Retinal pigment epithelial cell (primary cell): ENCODE data around the gene S1PR3.

Experiments
- DNase-seq: peaks from one replicate; pipeline ENCODE4 v3.0.0-alpha.2; 2010; ENCODE audit warnings: low read depth
- H3K4me3 ChIP-seq: 2 replicates; pipeline ENCODE4 v1.5.1; 2011; ENCODE audit warnings: mild to moderate bottlenecking, low read length, control low read depth, moderate library complexity
- TF ChIP-seq, protein P1 (sequence below): conservative IDR thresholded peaks from 2 replicates; pipeline ENCODE4 v1.5.1; 2011; ENCODE audit warnings: low read depth, low read length, control low read depth, inconsistent platforms

Gene S1PR3

GRCh38 chr9:89025553-89025952, 34.3 kb downstream of the S1PR3 start:
- no peak overlapping the region for H3K4me3 ChIP-seq
- DNase-seq, result no peak
- TF ChIP-seq, protein P1, sequence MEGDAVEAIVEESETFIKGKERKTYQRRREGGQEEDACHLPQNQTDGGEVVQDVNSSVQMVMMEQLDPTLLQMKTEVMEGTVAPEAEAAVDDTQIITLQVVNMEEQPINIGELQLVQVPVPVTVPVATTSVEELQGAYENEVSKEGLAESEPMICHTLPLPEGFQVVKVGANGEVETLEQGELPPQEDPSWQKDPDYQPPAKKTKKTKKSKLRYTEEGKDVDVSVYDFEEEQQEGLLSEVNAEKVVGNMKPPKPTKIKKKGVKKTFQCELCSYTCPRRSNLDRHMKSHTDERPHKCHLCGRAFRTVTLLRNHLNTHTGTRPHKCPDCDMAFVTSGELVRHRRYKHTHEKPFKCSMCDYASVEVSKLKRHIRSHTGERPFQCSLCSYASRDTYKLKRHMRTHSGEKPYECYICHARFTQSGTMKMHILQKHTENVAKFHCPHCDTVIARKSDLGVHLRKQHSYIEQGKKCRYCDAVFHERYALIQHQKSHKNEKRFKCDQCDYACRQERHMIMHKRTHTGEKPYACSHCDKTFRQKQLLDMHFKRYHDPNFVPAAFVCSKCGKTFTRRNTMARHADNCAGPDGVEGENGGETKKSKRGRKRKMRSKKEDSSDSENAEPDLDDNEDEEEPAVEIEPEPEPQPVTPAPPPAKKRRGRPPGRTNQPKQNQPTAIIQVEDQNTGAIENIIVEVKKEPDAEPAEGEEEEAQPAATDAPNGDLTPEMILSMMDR, result no peak

DNA sequence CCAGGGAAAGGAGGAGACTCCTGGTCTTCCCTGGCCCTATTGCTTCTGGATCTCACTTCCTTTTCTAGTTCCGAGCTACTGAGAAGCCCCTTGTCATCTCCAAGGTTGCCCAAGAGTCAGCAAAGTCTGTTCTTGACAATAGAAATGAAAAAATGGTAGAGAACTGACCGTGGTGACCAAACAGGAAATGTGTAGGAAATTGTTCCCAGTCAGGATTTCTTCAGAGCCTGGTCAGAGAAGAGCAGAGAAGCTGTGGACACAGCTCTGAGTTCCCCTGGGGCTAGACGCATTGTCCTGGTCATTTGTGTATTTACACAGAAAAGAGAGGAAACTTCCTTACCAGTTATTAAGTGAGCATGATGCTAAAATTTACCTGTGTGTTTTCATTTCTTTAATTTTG, 35.6 kb downstream of the S1PR3 start:
- TF ChIP-seq, protein P1, result no peak
- H3K4me3 ChIP-seq, result no peak overlapping the region
- no peak for DNase-seq

DNA sequence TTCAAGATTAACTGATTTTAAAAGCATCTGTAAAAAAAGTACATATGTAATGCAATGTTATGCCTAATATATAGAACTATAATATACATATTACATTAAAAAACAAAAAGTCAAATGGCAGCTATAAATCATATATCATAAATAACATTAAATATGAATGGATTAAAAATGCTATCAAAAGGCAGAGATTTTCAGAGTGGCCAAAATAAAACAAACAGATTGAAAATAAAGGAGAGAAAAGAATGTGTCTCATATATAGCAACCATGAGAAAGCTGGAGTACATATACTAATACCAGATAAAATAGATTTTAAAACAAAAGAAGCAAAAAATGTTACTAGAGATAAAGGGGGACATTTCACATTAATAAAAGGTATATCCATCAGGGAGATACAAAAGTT, 38.5 kb downstream of the S1PR3 start:
- H3K4me3 ChIP-seq, result no peak overlapping the region
- TF ChIP-seq, protein P1, result no peak
- no peak for DNase-seq

GRCh38 chr9:89032173-89032572, 40.9 kb downstream of the S1PR3 start:
- no peak for DNase-seq
- TF ChIP-seq, protein P1, result no peak
- no peak overlapping the region for H3K4me3 ChIP-seq

DNA sequence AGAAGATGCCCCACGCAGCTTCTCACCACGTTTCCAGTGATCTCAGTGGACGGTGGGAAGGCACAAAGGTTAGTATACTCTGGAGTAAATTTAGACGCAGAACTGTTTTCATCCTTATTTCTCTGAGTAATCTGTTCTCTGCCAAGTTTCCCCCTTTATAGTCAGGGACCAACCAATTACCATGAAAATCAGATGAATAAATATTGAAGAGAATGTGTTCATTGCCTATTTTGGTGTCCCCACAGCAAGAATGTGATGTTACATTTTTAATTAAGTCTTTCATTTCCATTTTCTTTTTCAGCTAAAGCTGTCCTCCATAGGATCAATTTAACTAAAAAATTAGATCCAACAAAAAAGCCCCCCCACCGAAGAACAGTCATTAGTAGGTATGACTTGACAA, 41.4 kb downstream of the S1PR3 start:
- TF ChIP-seq, protein P1, result no peak
- DNase-seq, result no peak

GRCh38 chr9:89036383-89036782, 45.1 kb downstream of the S1PR3 start:
- TF ChIP-seq, protein P1, result no peak
- H3K4me3 ChIP-seq, result no peak overlapping the region
- DNase-seq, result no peak

More for the DNA sequence above, 41.4 kb downstream of the S1PR3 start:
- H3K4me3 ChIP-seq, result no peak overlapping the region

DNA sequence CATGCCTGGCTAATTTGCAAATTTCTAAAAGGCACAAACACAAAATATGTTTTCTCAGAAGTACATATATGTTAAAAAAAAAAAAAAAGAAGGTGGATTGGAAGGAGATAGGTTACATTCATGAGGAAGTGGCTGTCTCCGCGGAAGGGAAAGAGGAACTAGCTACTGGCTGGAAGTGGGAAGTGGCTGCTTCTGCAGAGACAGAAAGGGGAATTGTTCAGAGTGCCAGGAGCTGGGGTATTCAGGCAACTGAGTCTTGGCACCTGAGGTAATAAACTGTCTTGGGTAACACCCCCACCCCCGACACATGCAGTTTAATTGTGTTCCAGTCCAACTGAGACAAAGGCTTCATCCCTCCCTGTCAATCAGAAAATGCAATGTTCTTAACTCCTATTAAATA, 45.6 kb downstream of the S1PR3 start:
- no peak for DNase-seq
- H3K4me3 ChIP-seq, result no peak overlapping the region

More for the DNA sequence above, 45.6 kb downstream of the S1PR3 start:
- TF ChIP-seq, protein P1, result no peak
